ENCODE data around the gene CSNK2B.

CSNK2B gene

GRCh38 chr6:31711233-31711632 lies 45.4 kb downstream of the CSNK2B start:
- no peak overlapping the region for H3K9ac ChIP-seq (ENCODE audit: low read length)
- H3K4me1 ChIP-seq (ENCODE audit: control insufficient read depth, insufficient read depth, low read length), result no peaks in the 10 kb centered on the region
- no peaks in the 10 kb centered on the region for H3K9me3 ChIP-seq (ENCODE audit: control insufficient read depth, low read length)
- no peak for DNase-seq (ENCODE audit: low read depth)
- H3K36me3 ChIP-seq (ENCODE audit: control insufficient read depth, insufficient read depth, low read length, severe bottlenecking), result no peaks in the 10 kb centered on the region
- peaks cover 26% of the 10 kb centered on the region for H3K27me3 ChIP-seq (replicated peaks; ENCODE audit: control insufficient read depth, insufficient read depth, low read length)
- H3K4me3 ChIP-seq (ENCODE audit: low read length), result no peak overlapping the region

DNA sequence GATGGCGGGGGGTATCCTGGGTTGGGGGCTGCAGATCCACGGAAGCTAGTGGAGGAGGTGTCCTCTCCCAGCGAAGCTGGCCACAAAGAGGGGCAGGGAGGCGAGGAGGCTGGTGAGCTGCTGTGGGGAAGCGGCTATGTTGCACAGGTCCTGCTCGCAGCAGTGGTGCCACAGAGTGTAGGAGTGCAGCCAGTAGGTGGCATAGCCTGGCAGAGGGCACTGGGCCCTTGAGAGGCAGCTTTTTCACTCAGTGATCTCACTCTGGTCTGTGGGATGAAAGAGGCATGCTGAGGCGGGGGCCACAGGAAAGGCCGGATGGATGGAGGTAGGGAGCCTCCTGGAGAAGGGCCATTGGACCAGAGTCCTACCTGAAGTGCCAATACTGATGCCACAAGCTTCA lies 46.4 kb downstream of the CSNK2B start:
- Histone ChIP-seq H3K36me3 (ENCODE audit: control insufficient read depth, insufficient read depth, low read length, severe bottlenecking) (no peaks in the 10 kb centered on the region), H3K9me3 (ENCODE audit: control insufficient read depth, low read length) (no peaks in the 10 kb centered on the region), H3K9ac (ENCODE audit: low read length) (no peak overlapping the region), H3K27me3 (replicated peaks; ENCODE audit: control insufficient read depth, insufficient read depth, low read length) (peaks cover 26% of the 10 kb centered on the region), H3K4me3 (ENCODE audit: low read length) (no peak overlapping the region), H3K4me1 (ENCODE audit: control insufficient read depth, insufficient read depth, low read length) (no peaks in the 10 kb centered on the region)
- DNase-seq (ENCODE audit: low read depth), result no peak

DNA sequence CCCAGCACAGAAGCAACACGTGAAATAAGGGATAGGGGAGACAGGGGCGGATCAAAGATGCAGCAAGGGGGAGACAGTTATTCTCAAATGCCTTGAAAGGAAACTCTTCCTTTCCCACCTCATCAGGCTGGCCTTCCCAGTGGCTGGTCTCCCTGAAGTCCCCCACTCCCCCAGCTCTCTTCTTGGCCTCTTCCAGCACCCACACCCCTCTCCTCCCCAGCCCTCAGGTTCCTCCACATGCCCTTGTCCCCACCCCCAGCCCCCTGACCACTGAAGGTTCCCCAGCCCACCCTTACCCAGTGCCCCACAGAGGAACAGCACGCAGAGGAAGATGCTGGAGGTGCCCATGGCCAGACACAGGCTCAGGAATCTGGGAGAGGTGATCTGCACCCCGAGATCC lies 47.6 kb downstream of the CSNK2B start:
- Histone ChIP-seq H3K9me3 (ENCODE audit: control insufficient read depth, low read length) (no peaks in the 10 kb centered on the region), H3K27me3 (replicated peaks; ENCODE audit: control insufficient read depth, insufficient read depth, low read length) (peaks cover 26% of the 10 kb centered on the region), H3K4me1 (ENCODE audit: control insufficient read depth, insufficient read depth, low read length) (no peaks in the 10 kb centered on the region), H3K9ac (ENCODE audit: low read length) (no peak overlapping the region), H3K36me3 (ENCODE audit: control insufficient read depth, insufficient read depth, low read length, severe bottlenecking) (no peaks in the 10 kb centered on the region), H3K4me3 (ENCODE audit: low read length) (no peak overlapping the region)
- no peak for DNase-seq (ENCODE audit: low read depth)

DNA sequence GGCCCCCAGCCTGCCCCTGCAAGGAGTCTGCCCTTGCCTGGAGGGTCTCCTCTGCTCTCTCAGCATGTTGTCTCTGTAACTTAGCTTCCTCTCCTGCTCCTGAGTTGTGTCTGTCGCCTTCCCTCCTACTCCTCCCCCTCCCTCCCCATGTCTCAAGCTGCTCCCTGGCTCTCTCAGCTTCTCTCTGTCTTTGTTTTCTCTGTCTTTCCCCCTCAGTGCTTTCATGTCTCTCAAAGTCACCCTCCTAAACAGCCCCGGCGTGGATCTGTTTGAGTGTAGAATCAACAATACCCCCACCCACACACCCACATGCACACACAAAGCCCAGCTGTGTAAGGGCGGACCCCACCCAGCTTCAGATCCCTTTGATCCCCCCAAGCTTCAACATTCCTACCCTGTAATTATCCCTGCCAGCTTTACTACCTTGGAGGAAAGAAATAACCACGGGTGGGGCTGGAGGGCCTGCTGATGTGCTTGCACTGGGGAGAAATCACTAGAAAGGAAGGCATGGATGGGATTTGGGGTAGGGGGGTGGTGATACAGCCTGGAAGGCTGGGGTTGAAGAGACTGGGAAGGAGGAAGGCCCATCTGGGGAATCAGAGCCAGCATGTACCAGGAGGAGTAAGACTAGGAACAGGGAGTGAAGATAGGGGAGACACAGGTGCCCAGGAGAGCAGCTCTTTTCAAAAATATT lies 48.3 kb downstream of the CSNK2B start:
- peaks cover 26% of the 10 kb centered on the region for H3K27me3 ChIP-seq (replicated peaks; ENCODE audit: control insufficient read depth, insufficient read depth, low read length)
- no peak overlapping the region for H3K4me3 ChIP-seq (ENCODE audit: low read length)
- H3K9ac ChIP-seq (ENCODE audit: low read length), result no peak overlapping the region
- H3K4me1 ChIP-seq (ENCODE audit: control insufficient read depth, insufficient read depth, low read length), result no peaks in the 10 kb centered on the region
- no peak for DNase-seq (ENCODE audit: low read depth)
- H3K36me3 ChIP-seq (ENCODE audit: control insufficient read depth, insufficient read depth, low read length, severe bottlenecking), result no peaks in the 10 kb centered on the region
- no peaks in the 10 kb centered on the region for H3K9me3 ChIP-seq (ENCODE audit: control insufficient read depth, low read length)

GRCh38 chr6:31715022-31715958 lies 49.4 kb downstream of the CSNK2B start, which contains the start of gene LY6G6D:
LY6G6D (plus strand) TSS chr6:31715348; CDS start chr6:31715356, 8 bp downstream.
- DNase-seq (ENCODE audit: low read depth), result no peak

DNA sequence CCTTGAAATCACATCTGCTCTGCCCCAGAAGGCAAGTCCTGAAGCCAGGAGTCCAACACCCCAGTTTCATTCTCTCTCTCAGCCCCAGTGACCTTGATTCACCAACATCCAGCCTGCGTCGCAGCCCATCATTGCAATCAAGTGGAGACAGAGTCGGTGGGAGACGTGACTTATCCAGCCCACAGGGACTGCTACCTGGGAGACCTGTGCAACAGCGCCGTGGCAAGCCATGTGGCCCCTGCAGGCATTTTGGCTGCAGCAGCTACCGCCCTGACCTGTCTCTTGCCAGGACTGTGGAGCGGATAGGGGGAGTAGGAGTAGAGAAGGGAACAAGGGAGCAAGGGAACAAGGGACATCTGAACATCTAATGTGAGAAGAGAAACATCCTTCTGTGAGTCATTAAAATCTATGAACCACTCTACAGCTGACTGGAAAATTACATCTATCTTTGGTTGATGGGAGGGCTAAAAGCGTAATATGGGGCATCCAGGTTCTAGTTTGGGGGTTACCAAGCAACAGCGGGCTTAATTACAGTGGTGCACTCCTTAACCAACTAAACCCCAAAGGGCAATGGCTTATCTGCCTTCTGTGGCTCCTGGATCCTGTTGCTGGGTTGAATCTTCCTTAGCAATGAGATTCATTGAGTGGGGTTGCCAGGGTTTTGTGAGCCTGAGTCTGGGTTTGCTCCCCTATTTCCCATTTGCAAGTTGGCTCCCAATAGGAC lies 51.8 kb downstream of the CSNK2B start:
- no peak for DNase-seq (ENCODE audit: low read depth)
- Histone ChIP-seq H3K9me3 (ENCODE audit: control insufficient read depth, low read length) (no peaks in the 10 kb centered on the region), H3K9ac (ENCODE audit: low read length) (no peak overlapping the region), H3K27me3 (replicated peaks; ENCODE audit: control insufficient read depth, insufficient read depth, low read length) (peaks cover 10% of the 10 kb centered on the region), H3K4me3 (ENCODE audit: low read length) (no peak overlapping the region), H3K36me3 (ENCODE audit: control insufficient read depth, insufficient read depth, low read length, severe bottlenecking) (no peaks in the 10 kb centered on the region), H3K4me1 (ENCODE audit: control insufficient read depth, insufficient read depth, low read length) (no peaks in the 10 kb centered on the region)

More at GRCh38 chr6:31715022-31715958, 49.4 kb downstream of the CSNK2B start, which contains the start of gene LY6G6D:
- Histone ChIP-seq H3K27me3 (replicated peaks; ENCODE audit: control insufficient read depth, insufficient read depth, low read length) (peaks cover 27% of the 10 kb centered on the region), H3K36me3 (ENCODE audit: control insufficient read depth, insufficient read depth, low read length, severe bottlenecking) (no peaks in the 10 kb centered on the region), H3K4me3 (ENCODE audit: low read length) (no peak within 1 kb of the TSS), H3K9ac (ENCODE audit: low read length) (no peak within 1 kb of the TSS), H3K9me3 (ENCODE audit: control insufficient read depth, low read length) (no peaks in the 10 kb centered on the region), H3K4me1 (ENCODE audit: control insufficient read depth, insufficient read depth, low read length) (no peaks in the 10 kb centered on the region)

GRCh38 chr6:31718265-31718664 lies 52.4 kb downstream of the CSNK2B start:
- no peaks in the 10 kb centered on the region for H3K4me1 ChIP-seq (ENCODE audit: control insufficient read depth, insufficient read depth, low read length)
- no peak overlapping the region for H3K9ac ChIP-seq (ENCODE audit: low read length)
- H3K9me3 ChIP-seq (ENCODE audit: control insufficient read depth, low read length), result no peaks in the 10 kb centered on the region
- peaks cover 10% of the 10 kb centered on the region for H3K27me3 ChIP-seq (replicated peaks; ENCODE audit: control insufficient read depth, insufficient read depth, low read length)
- no peak overlapping the region for H3K4me3 ChIP-seq (ENCODE audit: low read length)
- DNase-seq (ENCODE audit: low read depth), result no peak
- no peaks in the 10 kb centered on the region for H3K36me3 ChIP-seq (ENCODE audit: control insufficient read depth, insufficient read depth, low read length, severe bottlenecking)

DNA sequence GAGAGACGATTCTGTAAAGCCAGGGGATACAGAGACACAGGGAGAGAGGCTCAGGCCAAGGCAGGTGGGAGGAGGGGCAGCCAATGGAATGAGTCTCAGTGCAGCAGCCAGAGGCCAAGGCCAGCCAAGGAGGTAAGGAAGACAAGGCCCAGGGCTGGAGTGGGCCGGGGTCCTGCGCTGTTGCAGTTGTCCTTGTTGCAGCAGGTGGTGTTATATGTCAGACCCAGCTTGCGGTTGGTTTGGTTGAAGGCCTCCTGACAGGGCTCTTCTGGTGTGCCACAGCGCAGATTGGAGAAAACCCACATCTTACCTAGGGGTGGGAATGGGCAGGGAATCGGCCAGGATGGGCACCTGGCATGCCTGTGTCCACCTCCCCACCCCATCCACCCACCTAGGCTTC lies 53.1 kb downstream of the CSNK2B start:
- Histone ChIP-seq H3K36me3 (ENCODE audit: control insufficient read depth, insufficient read depth, low read length, severe bottlenecking) (no peaks in the 10 kb centered on the region), H3K27me3 (replicated peaks; ENCODE audit: control insufficient read depth, insufficient read depth, low read length) (peaks cover 6% of the 10 kb centered on the region), H3K4me3 (ENCODE audit: low read length) (no peak overlapping the region), H3K9me3 (ENCODE audit: control insufficient read depth, low read length) (no peaks in the 10 kb centered on the region), H3K4me1 (ENCODE audit: control insufficient read depth, insufficient read depth, low read length) (no peaks in the 10 kb centered on the region), H3K9ac (ENCODE audit: low read length) (no peak overlapping the region)
- no peak for DNase-seq (ENCODE audit: low read depth)
